GM12892 (cell line): Measurements from ENCODE around the gene RAB37.

Source experiments
- DNase-seq: peaks from one replicate; pipeline ENCODE4 v3.0.0; 2011; ENCODE audit not compliant: insufficient read length
- FAIRE-seq: peaks from 2 replicates; lab custom pipeline; 2011; peaks lifted over from hg19 to GRCh38; lab: Jason Lieb, UNC
- POLR2A ChIP-seq: IDR thresholded peaks from 2 replicates; pipeline ENCODE4 v1.6.1; 2011; ENCODE audit warnings: low read depth, low read length, control low read depth
- POLR2AphosphoS5 ChIP-seq: IDR thresholded peaks from 2 replicates; pipeline ENCODE4 v1.6.1; 2011; ENCODE audit warnings: low read depth, low read length, control low read depth
- TAF1 ChIP-seq: IDR thresholded peaks from 2 replicates; pipeline ENCODE4 v1.6.1; 2011; ENCODE audit warnings: low read depth, mild to moderate bottlenecking, control low read depth, low read length, borderline replicate concordance

The RAB37 gene

GRCh38 chr17:74730491-74731346, 6.3 kb upstream of the RAB37 start:
- TF ChIP-seq POLR2AphosphoS5 (no peak), TAF1 (no peak), POLR2A (no peak)
- DNase-seq (no peak), FAIRE-seq (no peak)

GRCh38 chr17:74731347-74731605, 5.8 kb upstream of the RAB37 start:
- FAIRE-seq (no peak), DNase-seq (no peak)
- TF ChIP-seq POLR2AphosphoS5 (no peak), POLR2A (no peak), TAF1 (no peak)

- no peak for DNase-seq
- no peak for TF ChIP-seq POLR2A
- TF ChIP-seq POLR2AphosphoS5 = no peak
- TF ChIP-seq TAF1 = no peak
- peak; percentile 44 for FAIRE-seq
Observed at GRCh38 chr17:74732042-74732867, 4.8 kb upstream of the RAB37 start.

GRCh38 chr17:74733365-74734122, 3.5 kb upstream of the RAB37 start:
- FAIRE-seq (peak; percentile 82), DNase-seq (no peak)
- no peak for TF ChIP-seq POLR2AphosphoS5
- no peak for TF ChIP-seq TAF1
- TF ChIP-seq POLR2A = no peak

GRCh38 chr17:74734256-74734655, 2.8 kb upstream of the RAB37 start:
- no peak for TF ChIP-seq POLR2A
- TF ChIP-seq TAF1 = no peak
- TF ChIP-seq POLR2AphosphoS5 = no peak
- no peak for FAIRE-seq

GRCh38 chr17:74737299-74738050, 419 bp downstream of the RAB37 start:
- DNase-seq = no peak

More at GRCh38 chr17:74734256-74734655, 2.8 kb upstream of the RAB37 start:
- no peak for DNase-seq

GRCh38 chr17:74738051-74738996, 1.3 kb downstream of the RAB37 start:
- TF ChIP-seq TAF1 (no peak), POLR2AphosphoS5 (peak; percentile 59; the same call in 1 of the 2 replicates), POLR2A (no peak; the same call in 1 of the 2 replicates)
- FAIRE-seq (peak; percentile 82), DNase-seq (peak; percentile 87)

More at GRCh38 chr17:74737299-74738050, 419 bp downstream of the RAB37 start:
- FAIRE-seq = peak; percentile 38
- TF ChIP-seq POLR2AphosphoS5 (no peak), POLR2A (no peak), TAF1 (no peak)

GRCh38 chr17:74739227-74739831, 2.3 kb downstream of the RAB37 start:
- TF ChIP-seq TAF1 = no peak
- TF ChIP-seq POLR2AphosphoS5 = no peak
- TF ChIP-seq POLR2A = no peak
- FAIRE-seq (no peak), DNase-seq (no peak)

- DNase-seq (no peak), FAIRE-seq (no peak)
- TF ChIP-seq POLR2A (no peak), TAF1 (no peak), POLR2AphosphoS5 (no peak)
Observed at GRCh38 chr17:74740173-74740572, 3.1 kb downstream of the RAB37 start.
